H1 (cell line): ENCODE data around the gene SMIM1. TPM values are rescaled to one million over a fixed set of nuclear protein-coding genes. Genes with fewer than 3 reads are reported as not detected.

Experiments used
- CTCF ChIA-PET: fragments of 300-600 bp; sonication (Branson Sonifier 250); formaldehyde crosslinking; loops from one replicate; lab custom pipeline; 2021; ENCODE audit not compliant: partially characterized antibody; lab: Charles Lee
- POLR2A ChIA-PET: fragments of 300-600 bp; sonication (Branson Sonifier 250); formaldehyde crosslinking; loops from one replicate; lab custom pipeline; 2021; ENCODE audit warnings: inconsistent platforms; ENCODE audit not compliant: partially characterized antibody; lab: Charles Lee
- DNase-seq, 2 experiments: peaks; one replicate each; pipeline versions ENCODE4 v3.0.0 to v3.0.0-alpha.2; 2010 to 2022; ENCODE audit warnings: low spot score in 2 of 2, low read depth in 1 of 2, mixed read lengths in 1 of 2
- FAIRE-seq: peaks from 2 replicates; lab custom pipeline; 2011; peaks lifted over from hg19 to GRCh38; lab: Jason Lieb, UNC
- H2AFZ ChIP-seq: 2 replicates; pipeline ENCODE4 v1.8.1; 2012; ENCODE audit warnings: low read length, inconsistent platforms
- H2AK5ac ChIP-seq: 2 replicates; pipeline ENCODE4 v1.6.1; 2013; ENCODE audit warnings: low read depth, low read length
- H2BK120ac ChIP-seq: replicated peaks from 2 replicates; pipeline ENCODE3; 2013; ENCODE audit warnings: low read depth, low read length, inconsistent platforms
- H2BK12ac ChIP-seq: 2 replicates; pipeline ENCODE4 v1.6.1; 2013; ENCODE audit warnings: low read depth, low read length
- H2BK15ac ChIP-seq: 2 replicates; pipeline ENCODE4 v1.6.1; 2013; ENCODE audit warnings: low read length
- H2BK20ac ChIP-seq: 2 replicates; pipeline ENCODE4 v1.6.1; 2013; ENCODE audit warnings: low read length
- H2BK5ac ChIP-seq: 2 replicates; pipeline ENCODE4 v1.6.1; 2013; ENCODE audit warnings: low read depth, low read length
- H3K14ac ChIP-seq: 2 replicates; pipeline ENCODE4 v1.6.1; 2013; ENCODE audit warnings: inconsistent platforms; ENCODE audit not compliant: insufficient read length
- H3K18ac ChIP-seq: 2 replicates; pipeline ENCODE4 v1.6.1; 2013; ENCODE audit warnings: low read length; ENCODE audit errors: extremely low read depth
- H3K23ac ChIP-seq: 2 replicates; pipeline ENCODE4 v1.6.1; 2013; ENCODE audit warnings: inconsistent platforms; ENCODE audit not compliant: insufficient read length
- H3K23me2 ChIP-seq: 2 replicates; pipeline ENCODE4 v1.6.1; 2013; ENCODE audit warnings: low read depth, low read length
- H3K27ac ChIP-seq: 2 replicates; pipeline ENCODE4 v1.6.1; 2011; ENCODE audit warnings: low read depth, low read length, inconsistent platforms
- H3K27me3 ChIP-seq, 4 experiments: replicated peaks in 1 of 4; 1 replicate in 1 of 4; 2 replicates in 3 of 4; pipeline versions ENCODE4 v1.6.1 to v1.8.1; 2011 to 2013; ENCODE audit warnings: low read length in 3 of 4, mild to moderate bottlenecking in 3 of 4, inconsistent platforms in 2 of 4, mixed read lengths in 2 of 4, moderate library complexity in 1 of 4; ENCODE audit not compliant: control insufficient read depth in 3 of 4, insufficient read depth in 3 of 4; ENCODE audit errors: extremely low read depth in 1 of 4
- H3K36me3 ChIP-seq, 4 experiments: 2 replicates each; pipeline versions ENCODE4 v1.6.1 to v1.8.1; 2011 to 2013; ENCODE audit warnings: mild to moderate bottlenecking in 4 of 4, low read length in 3 of 4, moderate library complexity in 2 of 4, control low read depth in 1 of 4, inconsistent platforms in 1 of 4; ENCODE audit not compliant: insufficient read depth in 4 of 4, control insufficient read depth in 2 of 4
- H3K4ac ChIP-seq: replicated peaks from 2 replicates; pipeline ENCODE3; 2013; ENCODE audit warnings: low read length, low read depth, mixed read lengths, inconsistent platforms; ENCODE audit not compliant: insufficient read length
- H3K4me1 ChIP-seq, 4 experiments: replicated peaks in 1 of 4; 1 replicate in 1 of 4; 2 replicates in 3 of 4; pipeline versions ENCODE4 v1.6.1 to v1.8.1; 2011 to 2013; ENCODE audit warnings: low read length in 3 of 4, inconsistent platforms in 2 of 4, mixed read lengths in 1 of 4; ENCODE audit not compliant: insufficient read depth in 4 of 4, control insufficient read depth in 3 of 4
- H3K4me2 ChIP-seq, 2 experiments: 2 replicates each; pipeline versions ENCODE4 v1.6.1 to v1.8.1; 2011 to 2013; ENCODE audit warnings: low read depth in 2 of 2, low read length in 2 of 2, control low read depth in 1 of 2, inconsistent platforms in 1 of 2, mild to moderate bottlenecking in 1 of 2; ENCODE audit not compliant: insufficient read depth in 1 of 2
- H3K4me3 ChIP-seq, 4 experiments: fragments of 200-600, 300-600 bp in 1 of 4; sonication (generic), shearing (Covaris generic), sonication (Bioruptor Twin) in 1 of 4; 2 replicates each; pipeline versions ENCODE4 v1.5.1 to v1.8.1; 2011 to 2016; ENCODE audit warnings: low read length in 4 of 4, low read depth in 3 of 4, control low read depth in 2 of 4, inconsistent platforms in 2 of 4, mild to moderate bottlenecking in 2 of 4, mixed read lengths in 1 of 4, moderate library complexity in 1 of 4; ENCODE audit not compliant: insufficient read depth in 2 of 4; ENCODE audit errors: extremely low read depth in 1 of 4
- H3K56ac ChIP-seq: replicated peaks from 2 replicates; pipeline ENCODE3; 2013; ENCODE audit warnings: low read depth, mild to moderate bottlenecking, mixed read lengths, low read length, inconsistent platforms; ENCODE audit not compliant: insufficient read length
- H3K79me1 ChIP-seq: 2 replicates; pipeline ENCODE4 v1.6.1; 2013; ENCODE audit warnings: low read depth, low read length, control low read depth
- H3K79me2 ChIP-seq, 2 experiments: 2 replicates each; pipeline versions ENCODE4 v1.6.1 to v1.8.1; 2012 to 2013; ENCODE audit warnings: low read length in 2 of 2, mild to moderate bottlenecking in 2 of 2, inconsistent platforms in 1 of 2; ENCODE audit not compliant: insufficient read depth in 2 of 2, control insufficient read depth in 1 of 2
- H3K9ac ChIP-seq, 4 experiments: replicated peaks in 1 of 4; 1 replicate in 1 of 4; 2 replicates in 3 of 4; pipeline versions ENCODE4 v1.6.1 to v1.8.1; 2011 to 2013; ENCODE audit warnings: low read depth in 3 of 4, low read length in 3 of 4, control low read depth in 2 of 4, mild to moderate bottlenecking in 2 of 4, moderate library complexity in 2 of 4, inconsistent platforms in 1 of 4; ENCODE audit errors: extremely low read depth in 1 of 4
- H3K9me3 ChIP-seq, 2 experiments: 2 replicates each; pipeline versions ENCODE4 v1.6.1 to v1.8.1; 2012 to 2013; ENCODE audit warnings: mild to moderate bottlenecking in 2 of 2, moderate library complexity in 2 of 2, control low read depth in 1 of 2, inconsistent platforms in 1 of 2, low read depth in 1 of 2, low read length in 1 of 2, mixed read lengths in 1 of 2; ENCODE audit not compliant: insufficient read depth in 2 of 2
- H4K20me1 ChIP-seq, 2 experiments: replicated peaks in 1 of 2; 2 replicates each; pipeline versions ENCODE3 to v1.8.1; 2011 to 2013; ENCODE audit warnings: inconsistent platforms in 2 of 2, low read length in 2 of 2, mild to moderate bottlenecking in 1 of 2; ENCODE audit not compliant: insufficient read depth in 2 of 2, control insufficient read depth in 1 of 2
- H4K5ac ChIP-seq: 2 replicates; pipeline ENCODE4 v1.6.1; 2013; ENCODE audit warnings: low read length, low read depth, mixed read lengths, inconsistent platforms; ENCODE audit not compliant: insufficient read length
- H4K8ac ChIP-seq: 2 replicates; pipeline ENCODE4 v1.8.0; 2013; ENCODE audit warnings: mild to moderate bottlenecking, moderate library complexity, low read length, inconsistent platforms; ENCODE audit not compliant: insufficient read depth; ENCODE audit errors: extremely low read depth
- H4K91ac ChIP-seq: replicated peaks from 2 replicates; pipeline ENCODE3; 2013; ENCODE audit warnings: low read length, mixed read lengths, inconsistent platforms; ENCODE audit not compliant: insufficient read length
- ASH2L ChIP-seq: fragments of 200-600, 300-600 bp; sonication (generic); IDR thresholded peaks from one replicate; pipeline ENCODE4 v1.7.1; 2017; ENCODE audit warnings: low read length
- CBX8 ChIP-seq: fragments of 300-800, 300-1000 bp; sonication (generic); IDR thresholded peaks from 2 replicates; pipeline ENCODE4 v1.7.1; 2016; ENCODE audit warnings: low read depth, low read length, borderline replicate concordance
- CEBPB ChIP-seq: IDR thresholded peaks from 2 replicates; pipeline ENCODE4 v1.6.1; 2012; ENCODE audit warnings: low read depth, low read length
- CHD2 ChIP-seq: IDR thresholded peaks from 2 replicates; pipeline ENCODE4 v1.6.1; 2012; ENCODE audit warnings: low read length, improper control_type of control experiment
- CREB1 ChIP-seq: IDR thresholded peaks from 2 replicates; pipeline ENCODE4 v1.6.1; 2012; ENCODE audit warnings: inconsistent platforms
- KDM1A ChIP-seq: fragments of 200-600, 300-600 bp; sonication (generic); IDR thresholded peaks from 2 replicates; pipeline ENCODE4 v1.7.1; 2016; ENCODE audit warnings: mild to moderate bottlenecking, low read length, borderline replicate concordance
- POU5F1 ChIP-seq: IDR thresholded peaks from 2 replicates; pipeline ENCODE4 v1.6.1; 2011; ENCODE audit warnings: low read depth, mild to moderate bottlenecking, low read length, moderate library complexity
- RAD21 ChIP-seq, 2 experiments: IDR thresholded peaks in 1 of 2; conservative IDR thresholded peaks in 1 of 2; 2 replicates each; pipeline ENCODE4 v1.6.1; 2011; ENCODE audit warnings: low read depth in 2 of 2, low read length in 2 of 2, improper control_type of control experiment in 1 of 2, inconsistent platforms in 1 of 2, mild to moderate bottlenecking in 1 of 2, moderate library complexity in 1 of 2
- RFX5 ChIP-seq: IDR thresholded peaks from 2 replicates; pipeline ENCODE4 v1.6.1; 2011; ENCODE audit warnings: low read depth, low read length, improper control_type of control experiment, borderline replicate concordance
- WGBS, 2 experiments: shearing (Covaris generic) in 1 of 2; methylation state at CpG; one replicate each; pipeline versions ENCODE4 v1.1.6 to v1.1.7; 2013 to 2015; ENCODE audit warnings: low lambda C conversion rate in 2 of 2, mixed read lengths in 2 of 2, inconsistent platforms in 1 of 2, low coverage in 1 of 2, missing lambda C conversion rate in 1 of 2; ENCODE audit not compliant: insufficient replicate concordance in 2 of 2, insufficient coverage in 1 of 2, insufficient read length in 1 of 2; ENCODE audit errors: extremely low coverage in 1 of 2, missing lambda C conversion rate in 1 of 2; 5-methylcytosine and 5-hydroxymethylcytosine counted together
- polyA plus RNA-seq, 7 experiments: library from polyadenylated mRNA; depleted of rRNA in 3 of 7; stranded (reverse) in 5 of 7; unstranded in 2 of 7; fragments of >200 nt in 5 of 7; fragments of 200-250 nt in 2 of 7; gene quantifications; 1 replicate in 5 of 7; 2 replicates in 1 of 7; 4 replicates in 1 of 7; pipeline versions ENCODE4 v1.2.1 to v1.2.3, GENCODE V29; 2011 to 2013; ENCODE audit warnings: missing spikeins in 2 of 7, mixed read lengths in 2 of 7
- total RNA-seq: library from RNA; stranded (reverse); fragmentation: NEBNext Ultra II Directional; extraction: Animal tissue kit (Norgen Biotek cat#: 25700); gene quantifications from 2 replicates; pipeline ENCODE4 v1.2.1, GENCODE V29; 2021
- TF ChIP-seq, protein P1 (sequence below): IDR thresholded peaks from 2 replicates; pipeline ENCODE4 v1.6.1; 2011; ENCODE audit warnings: low read length, improper control_type of control experiment

Gene SMIM1
- total and polyA plus RNA-seq, 2 of the 8 experiments (the other 6 are each of a cell fraction or from before 2014, with no cell fraction given): 7.7 to 9.7 TPM

DNA sequence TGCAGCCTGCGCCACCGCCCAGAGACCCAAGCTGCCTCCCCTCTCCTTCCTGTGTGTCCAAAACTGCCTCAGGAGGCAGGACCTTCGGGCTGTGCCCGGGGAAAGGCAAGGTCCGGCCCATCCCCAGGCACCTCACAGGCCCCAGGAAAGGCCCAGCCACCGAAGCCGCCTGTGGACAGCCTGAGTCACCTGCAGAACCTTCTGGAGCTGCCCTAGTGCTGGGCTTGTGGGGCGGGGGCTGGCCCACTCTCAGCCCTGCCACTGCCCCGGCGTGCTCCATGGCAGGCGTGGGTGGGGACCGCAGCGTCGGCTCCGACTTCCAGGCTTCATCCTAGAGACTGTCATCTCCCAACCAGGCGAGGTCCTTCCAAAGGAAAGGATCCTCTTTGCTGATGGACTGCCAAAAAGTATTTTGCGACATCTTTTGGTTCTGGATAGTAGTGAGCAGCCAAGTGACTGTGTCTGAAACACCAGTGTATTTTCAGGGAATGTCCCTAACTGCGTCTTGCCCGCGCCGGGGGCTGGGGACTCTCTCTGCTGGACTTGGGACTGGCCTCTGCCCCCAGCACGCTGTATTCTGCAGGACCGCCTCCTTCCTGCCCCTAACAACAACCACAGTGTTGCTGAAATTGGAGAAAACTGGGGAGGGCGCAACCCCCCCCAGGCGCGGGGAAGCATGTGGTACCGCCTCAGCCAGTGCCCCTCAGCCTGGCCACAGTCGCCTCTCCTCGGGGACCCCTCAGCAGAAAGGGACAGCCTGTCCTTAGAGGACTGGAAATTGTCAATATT, 39.3 kb upstream of the SMIM1 start:
- Histone ChIP-seq H2BK20ac (no peak overlapping the region), H3K79me2 (no peaks in the 10 kb centered on the region), H3K27me3 (no peaks in the 10 kb centered on the region; a peak in 3 of 7 replicates), H3K23ac (no peak overlapping the region), H3K14ac (no peak overlapping the region), H2BK12ac (no peak overlapping the region), H3K4me1 (peaks cover 0 to 19% (median 13%) of the 10 kb centered on the region in 4 experiments; a peak in 5 of 7 replicates), H3K9me3 (no peaks in the 10 kb centered on the region), H2BK120ac (no peak overlapping the region), H3K4ac (no peak overlapping the region), H2AFZ (no peak overlapping the region), H3K27ac (peak overlapping the region; percentile 5; the same call in 1 of the 2 replicates), H3K4me3 (peak overlapping the region in 3 of 4 experiments; percentile 11 to 45 (median 17); a peak in 4 of 8 replicates), H3K9ac (no peak overlapping the region), H3K4me2 (peak overlapping the region; percentile 48 to 64), H2BK15ac (no peak overlapping the region), H3K23me2 (no peaks in the 10 kb centered on the region; the same call in 1 of the 2 replicates), H2BK5ac (no peak overlapping the region), H4K5ac (peak overlapping the region; percentile 18), H2AK5ac (no peak overlapping the region), H4K8ac (peak overlapping the region; percentile 82), H4K20me1 (peaks cover 0 to 5% of the 10 kb centered on the region in 2 experiments), H3K79me1 (no peaks in the 10 kb centered on the region; the same call in 1 of the 2 replicates), H4K91ac (no peak overlapping the region), H3K18ac (peak overlapping the region; percentile 71; the same call in 1 of the 2 replicates), H3K36me3 (peaks cover 0 to 17% (median 13%) of the 10 kb centered on the region in 4 experiments; a peak in 5 of 8 replicates), H3K56ac (no peak overlapping the region)
- 79% methylated on average over 27 of the region's 29 CpGs; no CpG with 5 or more reads in 1 of the 2 experiments for WGBS, 2 experiments
- POLR2A ChIA-PET: interaction anchor here (0.6 to 2.6 kb wide), 12 partner anchors 13 to 1198 kb away, joined by 3 to 12 read pairs (median 4); no protein-coding TSS in a partner anchor
- FAIRE-seq (no peak), DNase-seq (no peak)
- CTCF ChIA-PET: interaction anchor here (0.8 to 3.6 kb wide), 5 partner anchors 9 to 53 kb away, joined by 3 to 17 read pairs (median 5); partner anchors contain the start of gene CCDC27
- TF ChIP-seq KDM1A: no peak
- TF ChIP-seq, protein P1, sequence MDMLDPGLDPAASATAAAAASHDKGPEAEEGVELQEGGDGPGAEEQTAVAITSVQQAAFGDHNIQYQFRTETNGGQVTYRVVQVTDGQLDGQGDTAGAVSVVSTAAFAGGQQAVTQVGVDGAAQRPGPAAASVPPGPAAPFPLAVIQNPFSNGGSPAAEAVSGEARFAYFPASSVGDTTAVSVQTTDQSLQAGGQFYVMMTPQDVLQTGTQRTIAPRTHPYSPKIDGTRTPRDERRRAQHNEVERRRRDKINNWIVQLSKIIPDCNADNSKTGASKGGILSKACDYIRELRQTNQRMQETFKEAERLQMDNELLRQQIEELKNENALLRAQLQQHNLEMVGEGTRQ: no peak
- no peak for TF ChIP-seq CEBPB
- TF ChIP-seq CHD2: no peak
- TF ChIP-seq RAD21 (IDR thresholded peaks at IDR 0.05 in 1 of 2, conservative IDR thresholded peaks at IDR 0.05 in 1 of 2; ENCODE audit: low read depth in 2 of 2, low read length in 2 of 2): no peak
- TF ChIP-seq CBX8: no peak
- no peak for TF ChIP-seq POU5F1
- no peak for TF ChIP-seq RFX5
- TF ChIP-seq ASH2L: no peak
- no peak for TF ChIP-seq CREB1
